Fibroblast of the aortic adventitia (primary cell): Measurements from ENCODE around the gene RBP4. TPM values are rescaled to one million over a fixed set of nuclear protein-coding genes. Genes with fewer than 3 reads are reported as not detected.

Experiments
- DNase-seq: peaks from one replicate; pipeline ENCODE4 v3.0.0-alpha.2; 2010; ENCODE audit warnings: low read depth
- H3K4me3 ChIP-seq: 2 replicates; pipeline ENCODE4 v1.5.1; 2011; ENCODE audit warnings: low read depth, mild to moderate bottlenecking, control low read depth, low read length, moderate library complexity
- CTCF ChIP-seq: IDR thresholded peaks from 2 replicates; pipeline ENCODE4 v1.5.1; 2011; ENCODE audit warnings: mild to moderate bottlenecking, low read length, control low read depth, inconsistent platforms; ENCODE audit not compliant: insufficient read depth
- total RNA-seq: library from RNA; depleted of rRNA; stranded (reverse); fragments of >200 nt; gene quantifications from 2 replicates; pipeline ENCODE4 v1.2.3, GENCODE V29; 2012; ENCODE audit warnings: low replicate concordance

RBP4 gene
- total RNA-seq, 1 donor: 1.9 TPM

DNA sequence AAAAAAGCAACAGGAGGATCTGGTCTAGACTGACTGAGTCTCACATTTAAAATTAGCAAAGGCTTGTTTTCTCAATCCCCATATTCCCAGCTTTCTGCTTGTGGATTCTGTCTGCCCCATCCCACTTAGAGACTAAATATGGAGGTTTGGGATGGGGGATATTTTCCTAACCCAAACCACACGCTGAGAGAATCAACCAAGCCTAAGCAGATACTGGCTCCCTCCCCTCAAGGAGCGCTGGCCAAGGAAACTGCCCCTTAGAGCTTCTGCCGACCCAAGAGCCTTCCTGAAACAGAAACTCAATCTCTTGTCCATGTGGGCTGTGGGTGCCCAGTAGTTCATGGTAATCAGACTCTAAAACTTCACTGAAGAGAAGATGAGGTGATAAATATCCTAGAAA is 30.7 kb downstream of the RBP4 start:
- DNase-seq: no peak
- no peak for TF ChIP-seq CTCF
- no peak overlapping the region for H3K4me3 ChIP-seq

DNA sequence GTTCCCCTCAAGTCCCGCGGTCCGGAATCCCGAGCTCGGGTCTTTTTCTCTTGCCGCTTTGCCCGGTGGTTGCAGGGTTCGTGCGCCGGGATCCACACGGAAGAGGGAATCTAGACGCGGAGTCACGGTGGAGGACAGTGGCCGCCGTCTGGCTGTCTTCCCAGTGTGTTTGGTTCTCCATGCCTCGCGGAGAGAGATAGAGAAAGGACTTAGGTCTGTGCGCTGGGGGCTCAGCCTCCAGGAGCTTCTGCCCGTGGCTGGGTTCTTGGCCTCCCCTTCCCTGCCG is 33.0 kb downstream of the RBP4 start:
- no peak overlapping the region for H3K4me3 ChIP-seq
- TF ChIP-seq CTCF: no peak
- no peak for DNase-seq

DNA sequence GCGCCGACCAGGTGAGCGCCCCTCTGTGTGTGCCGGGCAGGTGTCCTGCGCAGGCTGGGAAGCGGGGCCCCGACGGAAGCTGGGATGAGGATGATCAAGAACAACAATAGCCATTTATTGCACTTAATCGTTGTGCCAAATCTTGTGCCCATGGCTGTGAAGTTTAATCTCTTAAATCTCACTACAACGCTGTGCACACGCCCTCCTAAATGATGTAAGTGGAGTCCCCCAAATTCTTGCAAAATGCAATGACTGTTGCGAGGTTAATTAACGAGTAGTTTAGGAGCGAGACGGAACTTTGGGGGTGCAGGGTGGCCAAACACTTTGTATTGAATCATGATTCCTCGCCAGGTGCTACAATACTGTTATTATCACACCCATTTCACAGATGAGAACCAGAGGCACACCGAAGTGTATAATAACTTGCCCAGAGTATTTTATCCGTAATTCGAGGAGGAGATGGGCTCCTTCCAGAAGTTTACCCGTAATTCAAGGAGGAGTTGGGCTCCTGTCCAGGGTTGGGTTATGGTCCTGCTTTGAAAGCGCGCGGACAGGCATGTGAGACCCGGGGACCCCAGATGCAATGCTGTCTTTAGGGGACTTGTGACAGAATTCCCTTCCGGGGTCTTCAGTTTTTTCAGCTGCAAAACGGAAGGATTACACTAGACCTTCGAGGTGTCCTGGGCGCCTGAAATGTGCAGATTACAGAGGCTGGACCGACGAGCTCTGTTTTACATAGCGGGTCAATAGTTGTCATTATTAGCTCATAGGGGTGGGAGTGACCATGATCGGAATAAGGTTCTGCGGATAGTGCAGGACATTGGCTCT is 33.5 kb downstream of the RBP4 start:
- no peak for TF ChIP-seq CTCF
- no peak for DNase-seq

GRCh38 chr10:93566435-93567276 is 34.4 kb downstream of the RBP4 start, which contains the start of gene FFAR4:
Gene FFAR4, plus strand, starts transcription at chr10:93566665. Its CDS starts 56 bp downstream, at chr10:93566721.
- H3K4me3 ChIP-seq: no peak within 1 kb of the TSS
- no peak for DNase-seq
- TF ChIP-seq CTCF: no peak

More for the DNA sequence above, 33.5 kb downstream of the RBP4 start:
- no peak overlapping the region for H3K4me3 ChIP-seq

- H3K4me3 ChIP-seq: no peak overlapping the region
- TF ChIP-seq CTCF: no peak
- no peak for DNase-seq
Observed at GRCh38 chr10:93565446-93565845, 35.6 kb downstream of the RBP4 start.

DNA sequence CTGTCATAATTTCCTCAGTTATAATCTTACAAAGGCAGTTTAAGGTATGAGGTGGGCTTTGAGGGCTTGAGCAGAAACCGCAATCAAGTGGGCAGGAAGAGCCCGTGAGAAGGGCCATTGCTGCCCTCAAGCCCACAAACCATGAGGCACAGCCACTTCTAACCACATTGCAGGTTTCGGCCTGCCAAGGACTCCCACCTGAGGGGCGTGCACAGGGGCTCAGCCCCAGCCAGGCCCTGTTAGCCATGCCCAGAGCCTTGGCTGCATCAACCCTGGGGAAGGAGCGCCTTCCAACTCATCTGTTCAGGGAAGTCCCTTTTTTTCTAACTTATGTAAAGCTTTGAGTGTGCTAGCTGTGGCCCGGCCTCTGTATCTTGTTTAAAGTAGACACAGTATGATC is 40.5 kb downstream of the RBP4 start:
- no peak for TF ChIP-seq CTCF
- DNase-seq: no peak
- H3K4me3 ChIP-seq: no peak overlapping the region
